Measurements from ENCODE around the gene FBXL16. TPM values are rescaled to one million over a fixed set of nuclear protein-coding genes. Genes with fewer than 3 reads are reported as not detected.
A peak's percentile ranks its signal among the peaks of the same experiment; 100 is the strongest.

FBXL16 gene
- total RNA-seq, 1 experiment from 2014 or later = 1.0 TPM

GRCh38 chr16:710500-711075 lies 5.0 kb upstream of the FBXL16 start:
- no peak for DNase-seq (ENCODE audit: low spot score)

GRCh38 chr16:709566-710499 lies 4.2 kb upstream of the FBXL16 start:
- DNase-seq (ENCODE audit: low spot score) = peak; percentile 58

GRCh38 chr16:708959-709358 lies 3.4 kb upstream of the FBXL16 start:
- no peak for DNase-seq (ENCODE audit: low spot score)

- no peak for DNase-seq (ENCODE audit: low spot score)
Observed at GRCh38 chr16:708019-708418, 2.4 kb upstream of the FBXL16 start.

- no peak for DNase-seq (ENCODE audit: low spot score)
Observed at GRCh38 chr16:707062-707538, 1.5 kb upstream of the FBXL16 start.

- no peak for DNase-seq (ENCODE audit: low spot score)
Observed at GRCh38 chr16:706189-707061, 824 bp upstream of the FBXL16 start.

- no peak for DNase-seq (ENCODE audit: low spot score)
Observed at GRCh38 chr16:704552-705380, 835 bp downstream of the FBXL16 start.

GRCh38 chr16:704047-704446 lies 1.6 kb downstream of the FBXL16 start:
- no peak for DNase-seq (ENCODE audit: low spot score)

- DNase-seq (ENCODE audit: low spot score) = no peak
Observed at GRCh38 chr16:703406-703805, 2.2 kb downstream of the FBXL16 start.

- no peak for DNase-seq (ENCODE audit: low spot score)
Observed at GRCh38 chr16:702341-702740, 3.3 kb downstream of the FBXL16 start.

GRCh38 chr16:700684-701584 lies 4.7 kb downstream of the FBXL16 start:
- no peak for DNase-seq (ENCODE audit: low spot score)

- DNase-seq (ENCODE audit: low spot score) = no peak
Observed at GRCh38 chr16:698911-699671, 6.5 kb downstream of the FBXL16 start.

- no peak for DNase-seq (ENCODE audit: low spot score)
Observed at GRCh38 chr16:695355-696089, 10.1 kb downstream of the FBXL16 start.

GRCh38 chr16:694863-695354 lies 10.7 kb downstream of the FBXL16 start:
- DNase-seq (ENCODE audit: low spot score) = no peak

GRCh38 chr16:694187-694862 lies 11.3 kb downstream of the FBXL16 start:
- DNase-seq (ENCODE audit: low spot score) = no peak

- no peak for DNase-seq (ENCODE audit: low spot score)
Observed at GRCh38 chr16:693766-694165, 11.8 kb downstream of the FBXL16 start.

GRCh38 chr16:693364-693763 lies 12.2 kb downstream of the FBXL16 start:
- no peak for DNase-seq (ENCODE audit: low spot score)

Data from H4 (cell line).